Adipocyte (in vitro differentiated cells): ENCODE measurements around the gene TMEM245.

Experiments
- DNase-seq: peaks from one replicate; pipeline ENCODE4 v3.0.0-alpha.2; 2015; ENCODE audit warnings: low read depth
- H3K27me3 ChIP-seq: replicated peaks from 2 replicates; pipeline ENCODE4 v1.7.0; 2013; ENCODE audit warnings: mild to moderate bottlenecking, low read length, moderate library complexity; ENCODE audit not compliant: control insufficient read depth, insufficient read depth
- H3K36me3 ChIP-seq: 2 replicates; pipeline ENCODE4 v1.7.0; 2013; ENCODE audit warnings: low read length, mild to moderate bottlenecking, moderate library complexity; ENCODE audit not compliant: control insufficient read depth, insufficient read depth, severe bottlenecking
- H3K4me1 ChIP-seq: 2 replicates; pipeline ENCODE4 v1.7.0; 2013; ENCODE audit warnings: mild to moderate bottlenecking, low read length, moderate library complexity; ENCODE audit not compliant: control insufficient read depth, insufficient read depth
- H3K4me3 ChIP-seq: 2 replicates; pipeline ENCODE4 v1.7.0; 2013; ENCODE audit warnings: mild to moderate bottlenecking, low read length, moderate library complexity
- H3K9ac ChIP-seq: 2 replicates; pipeline ENCODE4 v1.7.0; 2013; ENCODE audit warnings: mild to moderate bottlenecking, low read length, moderate library complexity
- H3K9me3 ChIP-seq: 2 replicates; pipeline ENCODE4 v1.7.0; 2013; ENCODE audit warnings: mild to moderate bottlenecking, low read length, moderate library complexity; ENCODE audit not compliant: control insufficient read depth

TMEM245 gene

GRCh38 chr9:109005678-109006077 is 114.1 kb downstream of the TMEM245 start:
- no peaks in the 10 kb centered on the region for H3K36me3 ChIP-seq
- peaks cover 7% of the 10 kb centered on the region for H3K4me1 ChIP-seq
- no peak for DNase-seq
- H3K4me3 ChIP-seq: no peak overlapping the region
- H3K9ac ChIP-seq: no peak overlapping the region
- peaks cover 11% of the 10 kb centered on the region for H3K9me3 ChIP-seq
- H3K27me3 ChIP-seq: no peaks in the 10 kb centered on the region

- Histone ChIP-seq H3K36me3 (peaks cover 4% of the 10 kb centered on the region), H3K9ac (no peak overlapping the region)
- DNase-seq: no peak
Measured at GRCh38 chr9:109003116-109003515, 116.6 kb downstream of the TMEM245 start.

GRCh38 chr9:109002141-109002540 is 117.6 kb downstream of the TMEM245 start:
- peaks cover 4% of the 10 kb centered on the region for H3K36me3 ChIP-seq
- no peaks in the 10 kb centered on the region for H3K4me1 ChIP-seq
- peaks cover 11% of the 10 kb centered on the region for H3K9me3 ChIP-seq
- H3K9ac ChIP-seq: no peak overlapping the region
- DNase-seq: no peak
- H3K27me3 ChIP-seq: no peaks in the 10 kb centered on the region
- H3K4me3 ChIP-seq: no peak overlapping the region

More at GRCh38 chr9:109003116-109003515, 116.6 kb downstream of the TMEM245 start:
- Histone ChIP-seq H3K4me3 (no peak overlapping the region), H3K9me3 (peaks cover 11% of the 10 kb centered on the region), H3K27me3 (no peaks in the 10 kb centered on the region), H3K4me1 (no peaks in the 10 kb centered on the region)

DNA sequence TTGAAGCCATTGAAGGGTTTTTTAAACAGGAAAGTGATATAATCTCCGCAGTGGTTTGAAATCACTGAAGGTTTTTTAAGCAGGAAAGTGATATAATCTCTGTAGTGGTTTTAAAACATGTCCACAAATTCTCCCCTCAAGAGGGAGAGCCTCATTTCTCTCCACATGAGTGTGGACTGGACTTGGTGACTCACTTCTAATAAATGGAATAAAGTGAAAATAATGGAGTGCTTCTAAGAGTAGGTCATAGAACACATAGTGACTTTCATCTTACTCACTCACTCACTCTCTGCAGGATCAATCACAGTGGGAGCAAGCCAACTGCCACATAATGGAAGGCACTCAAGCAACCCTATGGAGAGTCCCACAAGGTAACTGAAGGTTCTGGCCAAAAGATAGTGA is 118.5 kb downstream of the TMEM245 start:
- H3K27me3 ChIP-seq: no peaks in the 10 kb centered on the region
- peaks cover 11% of the 10 kb centered on the region for H3K9me3 ChIP-seq
- H3K9ac ChIP-seq: no peak overlapping the region
- no peaks in the 10 kb centered on the region for H3K4me1 ChIP-seq
- DNase-seq: peak; percentile 34
- H3K36me3 ChIP-seq: peaks cover 4% of the 10 kb centered on the region
- H3K4me3 ChIP-seq: no peak overlapping the region

GRCh38 chr9:108997112-108997511 is 122.6 kb downstream of the TMEM245 start:
- Histone ChIP-seq H3K4me1 (no peaks in the 10 kb centered on the region), H3K9ac (no peak overlapping the region), H3K9me3 (no peaks in the 10 kb centered on the region), H3K4me3 (no peak overlapping the region), H3K36me3 (peaks cover 6% of the 10 kb centered on the region), H3K27me3 (no peaks in the 10 kb centered on the region)
- no peak for DNase-seq

DNA sequence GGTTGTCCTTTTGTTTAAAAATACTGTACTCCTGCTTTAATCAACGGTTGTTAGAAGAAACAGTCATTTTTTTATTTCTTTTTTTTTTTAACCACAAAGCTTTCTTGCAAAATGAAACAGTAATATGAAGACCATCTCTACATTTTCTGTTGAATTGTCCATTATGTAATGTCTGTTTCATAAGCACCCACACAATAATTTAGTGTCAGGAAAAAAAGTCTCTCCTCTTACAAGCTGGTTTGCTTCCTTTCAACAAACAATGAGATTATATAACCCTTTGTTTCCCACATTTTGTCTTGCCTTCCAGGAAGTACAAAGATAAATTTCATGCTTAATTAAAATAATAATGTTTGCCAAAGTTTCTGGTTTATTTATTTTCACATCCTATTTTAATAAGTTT is 123.1 kb downstream of the TMEM245 start:
- Histone ChIP-seq H3K27me3 (no peaks in the 10 kb centered on the region), H3K4me1 (no peaks in the 10 kb centered on the region), H3K36me3 (peaks cover 10% of the 10 kb centered on the region), H3K4me3 (no peak overlapping the region), H3K9ac (no peak overlapping the region), H3K9me3 (no peaks in the 10 kb centered on the region)
- no peak for DNase-seq

DNA sequence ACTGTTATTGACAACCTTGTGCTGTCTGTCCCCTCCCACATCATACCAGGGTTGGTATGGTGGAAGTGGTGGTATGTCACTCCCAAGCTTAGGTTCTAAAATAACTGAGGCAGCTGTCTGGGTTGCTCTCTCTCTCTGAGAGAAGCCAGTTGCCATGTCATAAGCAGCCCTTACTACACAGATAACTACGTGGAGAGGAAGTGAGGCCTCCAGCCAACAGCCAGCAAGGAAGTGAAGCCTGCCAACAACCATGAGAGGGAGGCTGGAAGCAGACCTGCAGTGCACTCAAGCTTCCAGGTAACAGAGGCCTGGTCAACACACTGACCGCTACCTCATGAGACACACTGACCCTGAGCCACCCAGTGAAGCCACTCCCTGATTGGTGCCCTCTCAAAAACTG is 125.1 kb downstream of the TMEM245 start:
- Histone ChIP-seq H3K27me3 (no peaks in the 10 kb centered on the region), H3K4me1 (no peaks in the 10 kb centered on the region), H3K9me3 (no peaks in the 10 kb centered on the region), H3K36me3 (peaks cover 20% of the 10 kb centered on the region), H3K4me3 (no peak overlapping the region), H3K9ac (no peak overlapping the region)
- DNase-seq: no peak

GRCh38 chr9:108991479-108991878 is 128.3 kb downstream of the TMEM245 start:
- Histone ChIP-seq H3K36me3 (peaks cover 16% of the 10 kb centered on the region), H3K27me3 (no peaks in the 10 kb centered on the region), H3K4me3 (no peak overlapping the region), H3K9me3 (no peaks in the 10 kb centered on the region), H3K9ac (no peak overlapping the region), H3K4me1 (no peaks in the 10 kb centered on the region)
- no peak for DNase-seq

DNA sequence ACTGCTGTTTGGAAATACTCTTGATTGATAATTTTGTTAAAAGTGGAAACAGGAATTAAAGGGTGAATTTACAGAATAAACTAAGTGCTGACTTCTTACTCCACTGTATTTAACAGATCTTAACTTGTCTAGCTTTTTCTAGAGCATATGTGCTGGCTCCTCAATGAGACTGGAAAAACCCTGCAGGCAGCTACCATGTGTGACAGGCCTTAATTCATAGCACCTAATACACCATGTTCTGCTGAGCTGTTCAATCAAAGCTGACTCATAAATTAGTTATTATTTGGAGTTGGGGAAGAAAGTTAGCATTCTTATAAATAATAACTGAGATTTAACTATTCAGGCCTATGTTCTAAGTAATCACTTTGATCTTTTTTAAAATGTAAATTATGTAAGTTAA is 135.9 kb downstream of the TMEM245 start:
- Histone ChIP-seq H3K9me3 (no peaks in the 10 kb centered on the region), H3K9ac (no peak overlapping the region), H3K4me1 (no peaks in the 10 kb centered on the region), H3K36me3 (peaks cover 19% of the 10 kb centered on the region), H3K4me3 (no peak overlapping the region), H3K27me3 (no peaks in the 10 kb centered on the region)
- no peak for DNase-seq

DNA sequence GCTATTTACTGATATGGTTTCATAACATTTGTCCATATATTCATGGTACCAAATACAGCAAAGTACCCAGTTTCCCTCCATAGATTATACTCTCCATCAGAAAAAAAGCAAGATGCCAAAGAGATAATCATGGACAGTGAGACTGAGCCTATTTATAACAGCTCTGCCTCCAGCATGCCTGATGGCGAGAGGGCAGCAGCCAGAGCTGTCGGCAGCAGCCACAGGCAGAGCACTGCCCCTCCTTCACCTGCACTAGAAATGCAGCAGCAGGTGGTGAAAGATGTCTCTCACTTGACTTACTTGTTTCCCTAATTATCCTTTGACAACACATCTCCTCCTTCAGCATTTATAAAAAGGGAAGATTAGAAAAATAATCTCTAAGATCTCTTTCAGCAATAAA is 138.9 kb downstream of the TMEM245 start:
- H3K9ac ChIP-seq: no peak overlapping the region
- H3K4me1 ChIP-seq: peaks cover 9% of the 10 kb centered on the region
- no peak overlapping the region for H3K4me3 ChIP-seq
- no peaks in the 10 kb centered on the region for H3K9me3 ChIP-seq
- no peak for DNase-seq
- no peaks in the 10 kb centered on the region for H3K27me3 ChIP-seq
- H3K36me3 ChIP-seq: peaks cover 29% of the 10 kb centered on the region

DNA sequence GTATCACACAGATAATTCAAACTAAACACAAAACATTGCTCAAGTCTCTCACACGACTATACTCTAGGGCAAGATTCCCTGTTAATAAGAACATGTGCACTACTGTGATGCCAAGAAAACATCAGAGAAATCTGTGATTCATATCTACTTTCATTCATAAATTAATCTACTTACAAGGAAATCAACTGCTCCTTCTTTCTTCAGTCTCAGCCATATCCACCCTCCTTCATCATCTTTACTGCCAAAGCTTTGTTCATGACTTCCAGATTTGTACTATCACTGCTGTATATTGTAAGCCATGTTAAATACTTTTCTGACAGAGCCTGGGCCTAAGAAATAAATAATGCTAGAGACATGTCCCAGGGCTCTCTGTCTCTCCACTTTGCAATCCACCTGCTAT is 141.5 kb downstream of the TMEM245 start:
- Histone ChIP-seq H3K9ac (no peak overlapping the region), H3K27me3 (no peaks in the 10 kb centered on the region), H3K36me3 (peaks cover 32% of the 10 kb centered on the region), H3K4me1 (peaks cover 16% of the 10 kb centered on the region), H3K4me3 (no peak overlapping the region), H3K9me3 (no peaks in the 10 kb centered on the region)
- no peak for DNase-seq

DNA sequence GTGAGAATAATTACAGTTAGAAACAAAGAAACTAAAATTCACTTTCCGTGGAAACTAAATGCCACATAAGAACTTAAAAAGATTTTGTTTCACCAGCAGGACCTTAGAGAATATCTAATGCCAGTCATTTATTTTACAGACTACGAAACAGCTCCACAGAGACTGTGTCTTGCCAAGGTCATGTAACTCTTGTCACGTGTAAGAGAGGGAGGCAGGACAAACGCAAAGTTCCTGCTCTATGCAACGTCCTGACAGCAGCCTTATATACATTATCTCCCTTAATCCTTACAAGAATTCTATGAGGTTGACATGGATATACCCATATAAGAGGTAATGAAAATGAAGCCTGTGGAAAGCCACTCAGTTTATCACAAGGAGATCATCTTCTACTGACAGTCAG is 145.9 kb downstream of the TMEM245 start:
- Histone ChIP-seq H3K4me1 (peaks cover 26% of the 10 kb centered on the region), H3K9me3 (peaks cover 3% of the 10 kb centered on the region), H3K36me3 (peaks cover 33% of the 10 kb centered on the region), H3K9ac (no peak overlapping the region), H3K4me3 (no peak overlapping the region), H3K27me3 (no peaks in the 10 kb centered on the region)
- DNase-seq: no peak
